ENCODE results near the gene AQP3.
"Not testable (repeated sequence)": the region's sequence is repeated elsewhere in the genome, so short reads cannot be mapped to it uniquely, and the experiment has no call there.

AQP3 gene

DNA sequence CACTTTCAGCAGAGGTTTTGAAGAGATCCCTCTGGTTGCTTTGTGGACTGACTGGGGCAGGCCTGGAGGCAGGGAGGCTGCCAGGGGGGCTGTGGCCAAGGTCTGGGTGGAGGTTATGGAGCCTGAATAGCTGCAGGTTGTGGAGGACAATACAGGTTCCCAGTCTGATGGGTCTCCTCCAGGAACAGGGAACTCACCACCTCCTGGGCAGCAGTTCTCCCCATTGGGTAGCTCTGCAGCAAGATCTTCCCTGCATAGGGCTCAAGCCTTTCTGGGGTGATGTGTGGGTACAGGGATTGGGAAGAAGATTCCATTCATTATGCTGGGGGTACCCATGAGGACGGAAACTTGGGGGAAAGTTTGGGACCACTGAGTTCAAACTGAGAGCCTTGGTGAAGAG lies 6.8 kb downstream of the AQP3 start:
- DNase-seq (ENCODE audit: low read depth in 2 of 2): no peak

DNA sequence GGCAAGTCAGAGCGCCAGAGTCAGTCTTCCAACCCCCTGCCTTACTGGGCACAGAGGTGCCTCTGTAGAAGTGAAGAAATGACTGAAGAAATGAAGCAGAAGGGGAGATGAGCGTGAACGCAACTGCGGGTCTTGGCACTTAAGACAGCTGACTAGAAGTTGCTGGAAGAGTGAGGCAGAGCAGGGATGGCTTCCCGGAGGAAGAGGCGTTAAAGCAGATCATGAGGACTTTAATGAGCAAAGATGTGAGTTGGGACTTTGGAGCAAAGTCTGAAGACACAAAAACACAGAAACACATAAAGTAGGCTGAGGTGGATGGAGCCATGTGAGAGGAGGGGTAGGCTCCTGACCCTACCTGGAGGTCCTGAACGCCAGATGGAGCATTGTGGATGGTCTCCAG lies 7.2 kb downstream of the AQP3 start:
- no peak for DNase-seq (ENCODE audit: low read depth in 2 of 2)

DNA sequence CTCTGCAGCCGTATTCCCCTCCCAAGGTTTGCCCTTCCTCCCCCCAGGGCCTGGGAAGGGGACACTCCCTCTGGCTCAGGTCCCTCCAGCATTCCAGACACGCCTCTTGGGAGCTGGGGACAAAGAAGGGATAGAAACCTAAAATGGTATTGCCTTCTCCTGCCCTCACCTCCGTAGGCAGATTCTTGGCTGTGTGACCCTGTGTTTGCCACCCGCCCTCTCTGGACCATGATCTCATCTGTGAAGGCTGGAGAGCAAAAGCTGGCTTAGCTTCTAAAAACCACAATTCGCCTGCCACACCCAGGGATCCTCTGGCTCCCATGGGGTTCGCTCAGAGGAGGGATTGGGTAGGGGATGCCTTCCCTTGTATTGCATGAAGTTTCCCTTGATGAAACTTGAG lies 7.7 kb downstream of the AQP3 start:
- no peak for DNase-seq (ENCODE audit: low read depth in 2 of 2)

DNA sequence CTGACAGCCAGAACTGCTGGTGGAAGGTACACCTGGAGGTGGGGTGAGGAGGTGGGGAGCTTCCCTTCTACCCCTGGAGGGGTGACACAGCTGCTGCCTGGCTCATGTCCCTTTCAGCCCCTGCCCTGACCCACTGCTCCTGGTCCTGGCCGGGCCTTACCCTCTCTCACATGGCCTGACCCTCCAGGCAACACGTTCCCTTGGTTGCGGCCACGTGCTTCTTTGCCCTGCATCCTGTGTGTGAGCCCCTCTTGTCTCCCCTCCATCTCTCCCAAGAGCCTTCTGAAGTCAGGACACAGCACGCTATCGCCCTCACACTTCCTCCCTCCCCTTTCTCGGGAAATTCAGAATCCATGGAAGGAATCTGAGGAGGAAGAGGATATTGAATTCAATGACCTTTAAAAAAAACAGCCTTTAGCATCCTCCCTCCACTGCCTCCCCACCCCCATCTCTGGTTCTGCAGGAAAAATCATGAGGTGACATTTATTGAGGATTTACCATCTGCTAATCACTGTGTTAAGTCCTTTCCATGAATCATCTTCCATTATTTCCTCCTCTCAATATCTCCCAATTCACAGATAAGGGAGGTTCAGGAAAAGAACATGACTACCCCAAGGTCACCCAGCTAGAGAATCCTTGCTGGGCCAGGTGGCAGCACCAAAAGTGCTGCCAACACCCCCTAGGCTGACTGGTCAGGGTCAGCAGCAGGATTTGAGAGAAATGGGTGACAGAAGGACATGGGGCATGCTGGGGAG lies 8.3 kb downstream of the AQP3 start:
- no peak for DNase-seq (ENCODE audit: low read depth in 2 of 2)

DNA sequence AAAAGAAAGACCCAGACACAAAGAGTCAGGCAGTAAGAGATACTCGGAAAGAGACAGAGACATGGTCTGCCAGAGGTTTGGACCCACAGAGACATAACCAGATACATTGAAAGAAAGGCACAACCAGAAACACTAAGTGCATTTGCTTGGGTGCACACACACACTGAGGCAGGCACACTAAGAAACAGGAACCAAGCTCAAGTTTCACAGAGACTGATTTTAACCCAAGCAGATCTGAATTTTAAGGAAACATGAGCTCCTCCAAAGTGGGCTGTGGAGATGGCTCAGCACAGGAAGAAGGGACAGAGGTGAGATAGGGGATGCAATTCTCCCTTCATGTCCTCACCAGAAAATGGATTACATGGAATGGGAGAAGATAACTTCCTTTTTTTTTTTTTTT lies 9.5 kb downstream of the AQP3 start:
- no peak for DNase-seq (ENCODE audit: low read depth in 2 of 2)

DNA sequence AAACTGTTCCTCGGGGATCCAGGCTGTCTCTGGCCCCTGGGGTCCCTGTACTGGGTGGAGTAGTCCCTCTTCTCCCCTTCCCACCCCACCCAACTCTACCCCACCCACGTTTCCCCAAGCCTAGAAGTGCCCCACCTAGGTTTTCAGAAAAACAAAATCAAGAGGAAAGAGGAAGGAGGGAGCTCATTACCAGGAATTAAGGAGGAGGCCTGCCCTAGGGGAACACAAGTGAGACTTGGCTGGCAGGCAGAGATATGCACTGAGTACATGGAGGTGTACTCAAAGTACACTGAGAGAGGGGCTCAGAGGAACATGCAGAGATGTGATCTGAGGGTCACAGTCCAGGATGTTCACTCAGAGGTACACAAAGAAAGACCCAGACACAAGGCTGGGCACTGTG lies 10.2 kb downstream of the AQP3 start:
- DNase-seq (ENCODE audit: low read depth in 2 of 2): no peak

DNA sequence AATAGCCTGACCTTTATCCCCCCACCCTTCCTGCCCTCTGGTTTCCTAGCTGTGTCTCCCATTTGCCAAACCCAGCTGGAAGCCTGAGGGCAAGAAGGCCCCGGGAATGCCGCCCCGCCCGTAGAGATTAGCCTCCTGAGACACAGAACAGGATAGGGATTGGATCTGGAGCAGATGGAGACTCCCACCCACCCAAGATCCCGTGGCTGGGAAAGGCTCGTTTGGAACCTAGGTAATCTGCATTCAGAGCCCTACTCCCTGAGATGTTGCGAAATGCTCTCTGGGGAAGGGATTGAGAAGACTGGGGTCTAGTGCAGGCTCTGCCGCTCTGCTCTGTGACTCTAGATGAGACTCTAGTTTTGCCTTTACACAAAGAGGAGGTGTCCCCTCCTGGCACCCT lies 10.9 kb downstream of the AQP3 start:
- no peak for DNase-seq (ENCODE audit: low read depth in 2 of 2)

DNA sequence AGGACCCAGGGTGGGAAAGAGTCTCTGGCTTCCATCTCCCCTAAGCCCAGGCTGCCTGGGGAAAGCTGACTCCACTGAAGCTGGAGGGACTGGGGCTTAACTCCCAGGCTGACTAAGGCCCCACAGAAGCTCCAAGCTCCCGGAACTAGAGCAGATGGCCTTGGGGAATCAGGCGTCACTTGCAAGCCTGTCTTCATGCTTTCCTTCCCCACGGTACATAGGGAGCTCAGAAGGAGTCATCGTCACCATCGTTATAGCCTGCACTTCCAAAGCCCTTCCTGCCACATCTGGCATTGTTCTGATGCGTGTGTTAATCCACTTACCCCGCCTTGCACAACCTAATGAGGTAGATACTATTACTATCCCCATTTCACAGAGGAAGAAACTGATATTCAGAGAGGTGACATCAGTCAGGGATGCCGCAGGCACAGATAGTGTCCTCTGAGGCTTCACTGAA lies 11.5 kb downstream of the AQP3 start:
- no peak for DNase-seq (ENCODE audit: low read depth in 2 of 2)

DNA sequence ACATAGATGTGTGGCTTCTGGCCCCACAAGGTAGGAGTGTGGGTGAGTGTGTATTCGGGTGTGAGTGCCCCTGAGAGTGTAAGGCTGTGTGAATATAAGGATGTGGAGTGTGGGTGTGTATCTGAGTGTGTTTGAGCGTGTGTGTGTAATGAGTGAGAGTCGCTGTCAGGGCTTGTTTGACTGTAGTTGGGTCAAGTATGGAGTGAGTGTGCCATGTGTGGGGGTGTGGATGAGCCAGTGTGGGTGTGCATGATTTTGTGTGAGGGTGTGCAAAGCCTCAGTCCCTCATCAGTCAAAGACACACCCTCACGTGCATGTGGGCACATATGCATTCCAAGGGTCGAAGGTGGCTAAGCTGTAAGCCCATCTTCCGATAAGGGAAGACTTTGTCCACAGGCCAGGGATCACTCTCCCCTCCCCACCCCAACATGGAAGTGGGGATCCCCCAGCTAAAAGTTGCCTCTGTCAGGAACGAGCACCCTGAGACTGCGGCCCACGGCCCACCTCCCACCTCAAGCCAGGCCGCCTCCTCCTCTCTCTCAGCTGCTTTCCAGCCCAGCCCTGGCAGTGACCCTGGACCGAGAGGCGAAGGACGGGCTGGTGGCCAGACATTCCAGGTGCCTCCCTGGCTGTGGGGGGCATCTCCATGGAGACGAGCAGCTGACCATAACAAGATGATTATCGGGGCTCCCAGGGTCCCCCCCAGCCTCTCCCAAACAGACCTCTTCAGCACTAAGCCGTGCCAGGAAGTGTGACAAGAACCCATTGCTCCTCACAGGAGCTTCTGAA lies 12.9 kb downstream of the AQP3 start:
- no peak for DNase-seq (ENCODE audit: low read depth in 2 of 2)

DNA sequence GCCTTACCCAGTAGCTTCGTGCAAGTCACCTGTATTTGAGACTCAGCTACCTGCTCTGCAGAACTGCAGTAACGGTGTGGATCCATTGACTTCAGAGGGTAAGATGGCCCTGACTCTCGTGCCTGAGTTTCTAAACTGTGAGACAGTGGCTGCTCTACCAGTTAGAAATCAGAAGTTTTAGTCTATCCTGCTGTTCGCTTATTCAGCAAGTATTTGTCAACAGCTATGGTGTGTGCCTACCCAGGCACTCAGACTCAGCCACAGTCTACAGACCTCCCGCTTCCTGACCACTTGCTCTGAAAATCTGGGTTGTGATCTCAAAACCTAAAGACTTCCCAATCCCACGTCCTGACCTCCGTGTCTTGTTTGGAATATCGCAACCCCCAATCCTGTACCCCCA lies 13.5 kb downstream of the AQP3 start:
- no peak for DNase-seq (ENCODE audit: low read depth in 2 of 2)

DNA sequence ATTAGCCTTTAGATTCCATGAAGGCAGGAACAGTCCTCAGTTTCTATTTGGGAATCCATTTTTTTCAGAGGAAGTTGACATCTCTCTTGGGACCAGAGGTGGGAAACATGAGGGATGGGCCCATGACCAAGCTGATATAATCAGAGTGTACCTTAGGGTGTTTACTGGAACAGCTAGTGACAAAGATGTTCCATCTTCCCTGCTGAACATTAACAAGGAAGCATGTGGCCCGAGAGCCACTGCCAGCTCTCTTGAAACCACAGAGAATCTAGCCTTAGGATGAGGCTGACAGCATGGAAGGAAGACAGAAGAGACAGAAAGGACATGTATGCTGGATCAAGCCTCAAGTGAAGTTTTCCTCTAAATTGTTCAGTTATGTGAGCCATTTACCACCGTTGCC lies 16.0 kb downstream of the AQP3 start:
- no peak for DNase-seq (ENCODE audit: low read depth in 2 of 2)

DNA sequence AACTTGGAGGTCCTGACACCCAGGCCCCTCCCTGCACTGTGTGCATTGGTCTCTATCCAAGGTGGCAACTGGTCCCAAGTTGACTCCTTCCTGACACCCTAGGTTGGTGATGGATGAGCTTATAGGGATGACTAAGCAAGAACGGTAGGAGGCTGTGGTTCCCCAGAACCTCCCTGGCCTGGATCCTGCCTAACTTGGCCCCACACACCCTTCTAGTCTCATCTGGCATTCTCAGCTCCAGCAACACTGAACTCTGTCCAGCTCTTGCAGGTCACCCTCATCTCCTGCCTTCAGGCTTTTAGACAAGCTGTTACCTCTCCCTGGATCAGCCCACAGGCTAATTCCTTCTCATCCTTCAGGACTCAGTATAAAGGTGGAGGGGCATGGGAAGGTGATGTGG lies 16.5 kb downstream of the AQP3 start:
- no peak for DNase-seq (ENCODE audit: low read depth in 2 of 2)

DNA sequence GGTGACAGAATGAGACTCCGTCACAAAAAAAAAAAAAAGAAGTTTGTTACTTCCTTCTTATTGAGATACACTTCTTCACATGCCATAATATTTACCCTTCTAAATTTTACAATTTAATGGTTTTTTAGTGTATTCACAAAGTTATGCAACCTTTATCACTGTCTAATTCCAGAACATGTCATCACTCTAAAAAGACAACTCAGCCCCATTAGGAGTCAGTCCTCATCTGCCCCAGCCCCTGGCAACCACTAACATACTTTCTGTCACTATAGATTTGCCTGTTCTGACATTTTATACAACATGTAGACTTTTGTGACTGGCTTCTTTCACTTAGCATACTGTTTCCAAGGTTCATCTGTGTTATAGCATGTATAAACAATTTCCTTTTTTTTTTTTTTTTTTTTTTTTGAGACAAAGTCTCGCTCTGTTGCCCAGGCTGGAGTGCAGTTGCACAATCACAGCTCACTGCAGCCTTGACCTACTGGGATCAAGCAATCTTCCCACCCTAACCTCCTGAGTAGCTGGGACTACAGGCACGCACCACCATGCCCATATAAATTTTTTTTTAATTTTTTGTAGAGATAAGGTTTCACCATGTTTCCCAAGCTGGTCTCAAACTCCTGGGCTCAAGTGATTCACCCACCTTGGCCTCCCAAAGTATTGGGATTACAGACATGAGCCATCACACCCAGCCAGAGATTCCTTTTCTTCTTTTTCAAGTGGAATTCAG lies 18.0 kb downstream of the AQP3 start:
- DNase-seq (ENCODE audit: low read depth in 2 of 2): no peak

DNA sequence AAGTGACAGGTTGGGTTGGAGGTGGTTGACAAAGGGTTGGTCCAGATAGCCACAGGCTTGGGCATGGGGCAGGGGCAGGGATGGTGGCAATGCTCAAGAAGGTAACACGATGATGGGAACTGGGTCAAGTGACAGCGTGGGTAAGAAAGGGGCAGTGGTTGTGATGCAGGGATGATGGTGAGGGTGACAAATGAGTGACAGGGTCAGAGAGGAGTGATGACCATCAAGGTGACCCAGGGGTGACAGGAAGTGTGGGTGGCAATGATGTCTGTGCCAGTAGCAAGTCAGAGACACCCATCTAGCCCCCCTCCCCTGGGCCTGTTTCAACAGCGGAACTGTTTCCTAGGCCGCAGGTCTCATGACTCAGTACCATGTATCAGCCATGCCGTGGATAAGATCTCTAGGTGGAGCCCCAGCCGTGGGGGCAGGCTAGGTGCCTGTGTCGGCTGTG lies 20.5 kb downstream of the AQP3 start:
- DNase-seq (ENCODE audit: low read depth in 2 of 2): peak in 1 of 2 donors; percentile 14

DNA sequence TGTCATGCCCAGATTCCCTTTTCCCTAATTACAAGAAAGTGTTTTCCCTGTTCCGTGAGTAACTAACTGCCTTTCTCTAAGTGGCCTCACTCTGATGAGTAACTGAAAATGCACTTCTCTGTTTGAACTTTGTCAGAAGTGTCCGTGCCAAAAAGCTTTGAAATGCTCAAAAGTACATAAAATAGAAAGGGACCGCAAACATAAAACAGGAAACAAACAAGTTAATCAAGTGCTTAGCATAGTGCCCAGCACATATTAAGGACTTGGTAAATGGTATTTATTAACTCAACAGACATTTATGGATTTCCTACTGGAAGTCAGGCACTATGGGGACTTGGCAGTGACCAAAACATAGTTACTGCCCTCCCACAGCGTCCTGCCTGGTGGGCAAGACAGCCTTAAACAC lies 22.3 kb downstream of the AQP3 start:
- DNase-seq (ENCODE audit: low read depth in 2 of 2): no peak

DNA sequence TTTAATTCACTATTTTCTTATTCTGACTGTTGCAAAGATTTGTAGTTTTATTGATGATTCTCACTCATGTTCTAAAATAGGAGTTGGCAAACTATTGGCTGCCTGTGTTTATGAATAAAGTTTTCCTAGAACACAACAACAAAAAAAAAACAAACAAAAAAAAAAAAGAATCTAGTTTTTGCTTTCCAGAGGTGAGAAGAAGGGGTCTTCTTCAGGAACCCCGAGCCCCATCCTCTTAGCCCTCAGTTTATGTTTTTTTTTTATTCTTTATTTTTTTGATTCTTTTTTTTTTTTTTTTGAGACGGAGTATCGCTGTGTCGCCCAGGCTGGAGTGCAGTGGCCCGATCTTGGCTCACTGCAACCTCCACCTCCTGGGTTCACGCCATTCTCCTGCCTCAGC lies 22.9 kb downstream of the AQP3 start:
- DNase-seq (ENCODE audit: low read depth in 2 of 2): not testable (repeated sequence)

DNA sequence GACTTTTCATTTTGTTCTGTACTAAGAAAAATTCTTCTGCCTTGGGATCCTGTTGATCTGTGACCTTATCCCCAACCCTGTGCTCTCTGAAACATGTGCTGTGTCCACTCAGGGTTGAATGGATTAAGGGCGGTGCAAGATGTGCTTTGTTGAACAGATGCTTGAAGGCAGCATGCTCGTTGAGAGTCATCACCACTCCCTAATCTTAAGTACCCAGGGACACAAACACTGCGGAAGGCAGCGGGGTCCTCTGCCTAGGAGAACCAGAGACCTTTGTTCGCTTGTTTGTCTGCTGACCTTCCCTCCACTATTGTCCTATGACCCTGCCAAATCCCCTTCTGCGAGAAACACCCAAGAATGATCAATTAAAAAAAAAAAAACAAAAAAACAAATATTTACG lies 23.4 kb downstream of the AQP3 start:
- DNase-seq (ENCODE audit: low read depth in 2 of 2): not testable (repeated sequence)

DNA sequence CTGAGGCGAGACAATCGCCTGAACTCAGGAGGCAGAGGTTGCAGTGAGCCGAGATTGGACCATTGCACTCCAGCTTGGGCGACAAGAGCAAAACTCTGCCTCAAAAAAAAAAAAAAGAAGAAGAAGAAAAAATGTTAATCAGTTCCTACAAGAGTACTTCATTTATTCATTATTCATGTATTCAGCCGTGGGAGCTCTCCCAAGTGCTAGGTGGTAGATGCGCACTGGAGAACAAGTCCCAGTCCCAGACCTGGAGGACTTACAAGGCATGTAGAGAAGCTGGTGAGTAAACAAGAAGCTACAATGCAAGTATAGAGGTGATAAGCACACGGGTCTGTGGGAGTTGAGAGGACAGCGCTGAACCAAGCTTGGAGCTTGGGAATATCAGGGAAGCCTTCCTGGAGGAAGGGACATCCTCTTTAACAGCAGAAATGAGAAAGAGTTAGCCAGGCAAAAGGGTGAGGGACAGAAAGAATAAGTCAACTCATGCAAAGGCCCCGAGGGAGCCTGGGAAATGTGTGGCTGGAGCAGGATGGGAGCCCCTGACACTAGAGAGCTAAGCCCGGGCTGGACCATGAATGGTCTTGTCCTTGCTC lies 27.6 kb downstream of the AQP3 start:
- no peak for DNase-seq (ENCODE audit: low read depth in 2 of 2)

DNA sequence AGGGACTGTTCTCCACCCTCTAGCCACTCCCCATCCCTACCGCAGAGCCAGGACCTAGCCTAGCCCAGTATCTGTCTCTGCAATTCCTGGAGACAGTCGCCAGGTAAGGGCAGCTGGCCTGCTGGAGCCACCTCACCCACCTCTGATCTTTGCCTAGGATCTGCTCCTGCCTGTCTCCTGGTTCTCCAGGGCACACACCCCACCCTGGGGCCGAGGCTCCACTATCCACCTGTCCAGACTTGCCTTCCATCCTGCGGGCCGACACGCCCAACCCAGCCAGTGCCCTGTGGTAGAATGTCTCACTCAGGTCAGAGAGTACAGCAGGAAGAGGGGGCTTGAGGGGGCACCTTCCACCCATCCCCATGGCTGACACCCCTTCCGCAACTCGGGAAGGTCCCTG lies 29.3 kb downstream of the AQP3 start:
- DNase-seq (ENCODE audit: low read depth in 2 of 2): no peak

DNA sequence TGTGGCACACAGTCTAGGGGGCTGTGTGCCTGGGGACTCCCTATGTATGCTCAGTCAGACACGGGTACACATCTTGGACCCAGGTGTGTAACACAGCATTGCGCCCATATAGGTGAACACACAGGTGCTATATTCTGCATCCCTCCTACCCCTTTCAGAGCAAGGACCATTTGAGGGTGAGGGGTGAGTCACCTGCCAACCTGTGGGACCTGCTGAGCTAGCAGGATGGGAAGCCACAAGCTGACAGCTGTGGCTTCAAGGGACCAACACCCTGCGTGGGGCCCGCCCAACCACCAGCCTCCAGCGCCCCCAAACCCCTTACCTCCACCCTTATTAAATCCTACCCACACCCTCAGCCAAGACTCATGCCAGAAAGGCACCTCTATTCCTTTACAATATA lies 30.4 kb downstream of the AQP3 start:
- DNase-seq (ENCODE audit: low read depth in 2 of 2): peak; percentile 12 to 25

DNA sequence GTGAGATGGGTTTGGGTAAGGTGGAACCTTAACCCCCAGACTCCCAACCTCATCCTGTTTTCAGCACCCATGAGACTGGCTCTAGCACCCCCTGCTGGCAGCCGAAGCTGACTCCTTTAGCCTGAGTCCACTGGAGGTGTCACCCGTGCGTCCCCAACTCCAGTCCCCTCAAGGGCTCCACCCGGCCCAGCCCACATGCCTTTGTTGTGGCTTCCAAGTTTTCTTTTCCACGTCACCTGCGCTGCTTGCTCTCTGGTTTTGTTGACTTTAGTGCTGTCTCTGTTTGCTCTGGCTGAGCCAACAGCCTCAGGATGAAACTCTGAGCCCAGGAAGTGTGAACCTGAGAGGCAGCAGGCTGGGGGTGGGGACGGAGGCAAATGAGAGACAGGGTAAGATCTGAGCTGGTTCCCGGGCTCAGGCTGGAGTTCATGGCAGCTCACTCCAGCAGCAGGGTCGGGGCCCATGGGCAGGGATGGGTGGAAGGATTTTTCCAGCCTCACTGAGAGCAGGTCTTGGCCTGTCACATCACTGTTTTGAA lies 31.8 kb downstream of the AQP3 start:
- peak; percentile 55 to 66 for DNase-seq (ENCODE audit: low read depth in 2 of 2)
